Thoracic aorta (tissue), 2 donors: Measurements from ENCODE around the gene E2F4. TPM values are rescaled to one million over a fixed set of nuclear protein-coding genes. Genes with fewer than 3 reads are reported as not detected.
A peak's percentile ranks its signal among the peaks of the same experiment; 100 is the strongest.

Source experiments
- ATAC-seq: fragments of 150-250 bp; one replicate; pipeline ENCODE4 v1.8.0; 2017; ENCODE audit warnings: low read depth; ENCODE audit not compliant: insufficient number of reproducible peaks, low FRiP score
- DNase-seq: peaks from one replicate; pipeline ENCODE4 v3.0.0-alpha.2; 2020; ENCODE audit warnings: low spot score
- H3K27ac ChIP-seq, 2 donors: fragments of 200-600 bp; sonication (generic); 1 replicate in 1 of 2; 2 replicates in 1 of 2; pipeline ENCODE4 v1.5.1; 2016; ENCODE audit warnings: mild to moderate bottlenecking in 2 of 2, moderate library complexity in 2 of 2
- H3K27me3 ChIP-seq: fragments of 200-600 bp; sonication (generic); replicated peaks from 2 replicates; pipeline ENCODE4 v1.6.0; 2016; ENCODE audit warnings: mild to moderate bottlenecking; ENCODE audit not compliant: insufficient read depth
- H3K36me3 ChIP-seq: fragments of 200-600 bp; sonication (generic); one replicate; pipeline ENCODE4 v1.5.1; 2016
- H3K4me1 ChIP-seq, 2 donors: fragments of 200-600 bp; sonication (generic); 1 replicate in 1 of 2; 2 replicates in 1 of 2; pipeline versions ENCODE4 v1.5.1 to v1.6.0; 2016; ENCODE audit warnings: low read depth in 2 of 2, mild to moderate bottlenecking in 1 of 2; ENCODE audit not compliant: control insufficient read depth in 1 of 2
- H3K4me3 ChIP-seq: fragments of 200-600 bp; sonication (generic); 2 replicates; pipeline ENCODE4 v1.5.1; 2016; ENCODE audit warnings: mild to moderate bottlenecking
- H3K9me3 ChIP-seq: fragments of 200-600 bp; sonication (generic); 2 replicates; pipeline ENCODE4 v1.5.1; 2016
- CTCF ChIP-seq: fragments of 200-600 bp; sonication (generic); IDR thresholded peaks from one replicate; pipeline ENCODE4 v1.5.1; 2019; ENCODE audit warnings: antibody characterized with exemption
- total RNA-seq, 2 donors: library from RNA; depleted of rRNA; stranded (reverse); fragments of >200 nt; gene quantifications; one replicate each; pipeline versions ENCODE4 v1.1.0 to v1.2.3, GENCODE V29; 2016

E2F4 gene
- total RNA-seq, 2 donors from 2014 or later: 96.4 to 120 TPM

GRCh38 chr16:67193536-67193935 lies 1.6 kb downstream of the E2F4 start:
- no peaks in the 10 kb centered on the region for H3K9me3 ChIP-seq
- H3K4me3 ChIP-seq: peak overlapping the region; percentile 81
- ATAC-seq (no peak), DNase-seq (no peak)
- H3K4me1 ChIP-seq: peaks cover 19 to 38% of the 10 kb centered on the region in 2 donors
- no peaks in the 10 kb centered on the region for H3K27me3 ChIP-seq
- H3K27ac ChIP-seq: no peak overlapping the region
- peaks cover 37% of the 10 kb centered on the region for H3K36me3 ChIP-seq
- no peak for TF ChIP-seq CTCF

DNA sequence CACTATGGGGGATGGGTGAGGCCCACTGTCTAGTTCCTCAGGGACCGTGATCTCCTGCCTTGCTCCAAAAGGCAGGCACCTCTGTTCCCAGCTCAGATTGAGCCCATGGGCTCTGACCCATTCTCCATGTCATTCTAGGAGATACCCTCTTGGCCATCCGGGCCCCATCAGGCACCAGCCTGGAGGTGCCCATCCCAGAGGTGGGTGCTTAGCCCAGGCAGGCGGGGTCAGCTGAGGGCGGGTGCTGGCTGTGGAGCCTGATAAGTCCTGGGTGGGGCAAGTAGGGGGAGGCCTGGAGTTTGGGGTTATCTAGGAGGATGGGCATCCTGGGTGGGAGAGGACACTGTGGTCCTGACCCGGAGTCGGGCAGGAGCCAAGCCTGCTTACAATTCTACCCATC lies 2.3 kb downstream of the E2F4 start:
- ATAC-seq (no peak), DNase-seq (no peak)
- Histone ChIP-seq H3K9me3 (no peaks in the 10 kb centered on the region), H3K36me3 (peaks cover 37% of the 10 kb centered on the region), H3K4me3 (no peak overlapping the region), H3K4me1 (peaks cover 19 to 38% of the 10 kb centered on the region in 2 donors), H3K27me3 (no peaks in the 10 kb centered on the region), H3K27ac (no peak overlapping the region)
- no peak for TF ChIP-seq CTCF

DNA sequence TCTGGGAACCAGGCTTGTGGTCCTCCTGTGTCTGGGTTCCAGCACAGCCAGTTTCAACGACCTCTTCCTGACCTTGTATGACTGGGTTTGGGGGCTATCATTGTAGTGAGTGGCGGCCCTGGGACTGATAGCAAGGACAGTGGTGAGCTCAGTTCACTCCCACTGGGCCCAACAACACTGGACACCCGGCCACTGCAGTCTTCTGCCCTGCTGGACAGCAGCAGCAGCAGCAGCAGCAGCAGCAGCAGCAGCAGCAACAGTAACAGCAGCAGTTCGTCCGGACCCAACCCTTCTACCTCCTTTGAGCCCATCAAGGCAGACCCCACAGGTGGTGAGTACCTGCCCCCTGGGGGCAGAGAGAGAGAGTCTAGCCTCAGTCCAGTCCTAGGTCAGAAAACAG lies 3.7 kb downstream of the E2F4 start:
- no peak for TF ChIP-seq CTCF
- Histone ChIP-seq H3K4me1 (peaks cover 19 to 38% of the 10 kb centered on the region in 2 donors), H3K9me3 (no peaks in the 10 kb centered on the region), H3K4me3 (no peak overlapping the region), H3K27ac (no peak overlapping the region), H3K27me3 (no peaks in the 10 kb centered on the region), H3K36me3 (peaks cover 37% of the 10 kb centered on the region)
- no peak for DNase-seq
- no peak for ATAC-seq

DNA sequence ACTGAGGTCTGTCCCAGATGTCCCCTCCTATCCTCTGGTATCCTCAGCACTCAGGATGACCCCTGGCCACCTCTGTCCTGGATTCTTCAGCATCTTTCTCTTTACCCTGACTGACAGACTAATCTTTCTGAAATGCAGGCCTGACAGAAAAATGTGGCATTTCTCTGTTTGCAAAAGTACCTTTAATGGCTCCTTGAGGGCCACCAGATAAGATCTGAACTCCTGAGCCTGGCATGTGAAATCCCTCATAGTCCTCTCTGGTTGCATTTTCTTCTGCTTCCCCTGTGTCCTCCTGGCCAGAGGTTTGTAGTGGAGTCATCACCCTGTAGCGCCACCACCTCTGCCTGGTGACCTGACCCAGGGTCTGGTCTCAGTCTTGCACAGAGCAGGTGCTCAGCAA lies 4.9 kb downstream of the E2F4 start:
- no peak for TF ChIP-seq CTCF
- Histone ChIP-seq H3K4me3 (no peak overlapping the region), H3K27ac (no peak overlapping the region), H3K4me1 (peaks cover 15 to 33% of the 10 kb centered on the region in 2 donors), H3K36me3 (peaks cover 42% of the 10 kb centered on the region), H3K27me3 (no peaks in the 10 kb centered on the region), H3K9me3 (no peaks in the 10 kb centered on the region)
- DNase-seq (no peak), ATAC-seq (no peak)

- DNase-seq (no peak), ATAC-seq (no peak)
- no peak for TF ChIP-seq CTCF
- Histone ChIP-seq H3K4me1 (peaks cover 12 to 28% of the 10 kb centered on the region in 2 donors), H3K36me3 (peaks cover 46% of the 10 kb centered on the region), H3K4me3 (no peak overlapping the region), H3K27me3 (no peaks in the 10 kb centered on the region), H3K9me3 (no peaks in the 10 kb centered on the region), H3K27ac (no peak overlapping the region)
Measured at GRCh38 chr16:67197704-67198103, 5.7 kb downstream of the E2F4 start.
